Ascending aorta (tissue), 2 donors: ENCODE data around the gene AUTS2. TPM values are rescaled to one million over a fixed set of nuclear protein-coding genes. Genes with fewer than 3 reads are reported as not detected.

Experiments used
- DNase-seq, 2 donors: peaks; one replicate each; pipeline ENCODE4 v3.0.0-alpha.2; 2019; ENCODE audit warnings: low spot score in 2 of 2
- H3K27ac ChIP-seq, 2 donors: fragments of 200-600 bp; sonication (generic); one replicate each; pipeline ENCODE4 v1.5.1; 2016 to 2017; ENCODE audit warnings: mild to moderate bottlenecking in 1 of 2
- H3K27me3 ChIP-seq: fragments of 200-600 bp; sonication (generic); one replicate; pipeline ENCODE4 v1.5.1; 2017
- H3K36me3 ChIP-seq, 2 donors: fragments of 200-600 bp; sonication (generic); one replicate each; pipeline ENCODE4 v1.5.1; 2016
- H3K4me1 ChIP-seq, 2 donors: fragments of 200-600 bp; sonication (generic); one replicate each; pipeline ENCODE4 v1.5.1; 2016 to 2017; ENCODE audit warnings: mild to moderate bottlenecking in 1 of 2
- H3K4me3 ChIP-seq, 2 donors: fragments of 200-600 bp; sonication (generic); one replicate each; pipeline ENCODE4 v1.5.1; 2016 to 2017; ENCODE audit warnings: mild to moderate bottlenecking in 1 of 2
- H3K9me3 ChIP-seq, 2 donors: fragments of 200-600 bp; sonication (generic); one replicate each; pipeline ENCODE4 v1.5.1; 2016
- intact Hi-C: fragments of 100-400 bp; cut with DNase I; formaldehyde crosslinking; loops from one replicate; pipeline ENCODE4 v1.15.1; 2023
- total RNA-seq: library from RNA; depleted of rRNA; stranded (reverse); fragments of >200 nt; gene quantifications from one replicate; pipeline ENCODE4 v1.1.0, GENCODE V29; 2016
- TF ChIP-seq, protein P1 (sequence below), 3 experiments: fragments of 200-600 bp in 2 of 3; fragments of 450-650 bp in 1 of 3; sonication (generic) in 2 of 3; IDR thresholded peaks; one replicate each; pipeline ENCODE4 v1.5.1; 2016 to 2019; ENCODE audit warnings: antibody characterized with exemption in 3 of 3, mild to moderate bottlenecking in 1 of 3, moderate library complexity in 1 of 3

Gene AUTS2
- total RNA-seq, 1 donor from 2014 or later = 90.4 TPM

DNA sequence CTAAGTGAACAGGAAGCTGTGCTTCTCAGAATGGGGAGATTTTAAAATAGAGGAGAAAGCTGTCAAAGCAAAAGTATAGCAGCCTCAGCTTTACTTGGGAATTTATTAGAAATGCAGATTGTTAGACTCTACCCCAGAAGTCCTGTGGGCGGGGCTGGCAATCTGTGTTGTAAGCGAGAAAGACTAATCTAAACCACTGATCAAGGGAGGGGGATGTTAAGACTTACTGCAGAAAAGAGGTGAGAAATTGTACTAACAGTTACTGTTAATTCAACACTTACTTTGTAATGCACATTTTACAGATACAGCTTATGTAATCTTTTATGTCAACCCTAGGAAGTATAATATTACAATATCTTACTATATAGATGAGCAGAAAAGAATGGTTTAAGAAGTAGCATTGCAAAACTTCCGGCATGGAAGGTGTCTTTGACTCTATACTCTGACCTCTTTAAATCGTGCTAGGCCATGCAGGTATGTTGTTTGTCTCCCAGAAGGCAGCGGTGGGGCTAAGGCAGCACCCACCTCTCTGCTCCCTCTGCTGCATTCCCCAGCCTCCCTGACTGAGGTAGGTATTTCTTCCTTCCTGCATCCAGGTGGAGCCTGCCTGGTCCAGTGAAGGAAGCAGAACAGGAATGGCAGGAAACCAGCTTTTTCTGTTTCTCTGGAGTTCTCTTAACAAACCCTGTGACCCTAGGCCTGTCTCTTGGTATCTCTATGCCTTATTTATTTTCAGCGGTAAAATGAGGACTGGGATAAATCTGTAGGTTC, 462.2 kb downstream of the AUTS2 start:
- H3K9me3 ChIP-seq = no peaks in the 10 kb centered on the region
- no peak for DNase-seq
- no peaks in the 10 kb centered on the region for H3K27me3 ChIP-seq
- H3K4me3 ChIP-seq = no peak overlapping the region
- TF ChIP-seq, protein P1, sequence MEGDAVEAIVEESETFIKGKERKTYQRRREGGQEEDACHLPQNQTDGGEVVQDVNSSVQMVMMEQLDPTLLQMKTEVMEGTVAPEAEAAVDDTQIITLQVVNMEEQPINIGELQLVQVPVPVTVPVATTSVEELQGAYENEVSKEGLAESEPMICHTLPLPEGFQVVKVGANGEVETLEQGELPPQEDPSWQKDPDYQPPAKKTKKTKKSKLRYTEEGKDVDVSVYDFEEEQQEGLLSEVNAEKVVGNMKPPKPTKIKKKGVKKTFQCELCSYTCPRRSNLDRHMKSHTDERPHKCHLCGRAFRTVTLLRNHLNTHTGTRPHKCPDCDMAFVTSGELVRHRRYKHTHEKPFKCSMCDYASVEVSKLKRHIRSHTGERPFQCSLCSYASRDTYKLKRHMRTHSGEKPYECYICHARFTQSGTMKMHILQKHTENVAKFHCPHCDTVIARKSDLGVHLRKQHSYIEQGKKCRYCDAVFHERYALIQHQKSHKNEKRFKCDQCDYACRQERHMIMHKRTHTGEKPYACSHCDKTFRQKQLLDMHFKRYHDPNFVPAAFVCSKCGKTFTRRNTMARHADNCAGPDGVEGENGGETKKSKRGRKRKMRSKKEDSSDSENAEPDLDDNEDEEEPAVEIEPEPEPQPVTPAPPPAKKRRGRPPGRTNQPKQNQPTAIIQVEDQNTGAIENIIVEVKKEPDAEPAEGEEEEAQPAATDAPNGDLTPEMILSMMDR (IDR thresholded peaks at IDR 0.05) = no peak
- H3K36me3 ChIP-seq = no peaks in the 10 kb centered on the region
- no peak overlapping the region for H3K27ac ChIP-seq
- intact Hi-C loops = no loop called here
- H3K4me1 ChIP-seq = no peaks in the 10 kb centered on the region

DNA sequence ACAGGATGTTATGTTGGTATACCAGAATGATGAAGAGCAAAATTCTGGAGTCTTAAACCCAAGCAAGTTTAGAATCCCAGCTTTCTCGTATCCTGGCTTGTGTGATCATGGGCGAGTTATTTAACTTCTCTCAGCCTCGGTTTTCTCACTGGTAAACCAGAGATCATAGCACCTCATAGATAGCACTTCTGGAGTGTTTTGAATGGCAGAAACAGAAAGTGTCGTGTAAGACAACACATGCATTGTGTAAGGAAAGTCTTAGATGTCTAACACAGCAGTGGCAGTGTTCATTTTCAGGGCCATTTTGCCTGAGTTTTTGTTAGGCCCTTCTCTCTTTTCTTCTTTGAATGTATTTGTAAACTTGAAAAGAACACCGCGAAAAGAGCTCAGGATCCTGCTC, 465.1 kb downstream of the AUTS2 start:
- no peaks in the 10 kb centered on the region for H3K36me3 ChIP-seq
- TF ChIP-seq, protein P1 (IDR thresholded peaks at IDR 0.05) = no peak
- no peaks in the 10 kb centered on the region for H3K9me3 ChIP-seq
- no peak overlapping the region for H3K27ac ChIP-seq
- H3K4me3 ChIP-seq = no peak overlapping the region
- intact Hi-C loops = no loop called here
- H3K4me1 ChIP-seq = no peaks in the 10 kb centered on the region
- DNase-seq = no peak
- no peaks in the 10 kb centered on the region for H3K27me3 ChIP-seq

- no peak for DNase-seq
- Histone ChIP-seq H3K36me3 (no peaks in the 10 kb centered on the region), H3K27me3 (no peaks in the 10 kb centered on the region), H3K9me3 (no peaks in the 10 kb centered on the region), H3K27ac (no peak overlapping the region), H3K4me1 (no peaks in the 10 kb centered on the region), H3K4me3 (no peak overlapping the region)
- intact Hi-C loops = no loop called here
- TF ChIP-seq, protein P1 (IDR thresholded peaks at IDR 0.05) = no peak
These were observed 465.7 kb downstream of the AUTS2 start for GRCh38 chr7:70063927-70064326.

- Histone ChIP-seq H3K9me3 (no peaks in the 10 kb centered on the region), H3K4me1 (no peaks in the 10 kb centered on the region), H3K27ac (no peak overlapping the region), H3K4me3 (no peak overlapping the region), H3K36me3 (no peaks in the 10 kb centered on the region), H3K27me3 (no peaks in the 10 kb centered on the region)
- no peak for DNase-seq
- TF ChIP-seq, protein P1 (IDR thresholded peaks at IDR 0.05) = no peak
- intact Hi-C loops = no loop called here
These were observed 468.6 kb downstream of the AUTS2 start for GRCh38 chr7:70066844-70067243.

- no peak overlapping the region for H3K27ac ChIP-seq
- intact Hi-C loops = no loop called here
- no peaks in the 10 kb centered on the region for H3K27me3 ChIP-seq
- H3K4me3 ChIP-seq = no peak overlapping the region
- no peaks in the 10 kb centered on the region for H3K9me3 ChIP-seq
- DNase-seq = no peak
- TF ChIP-seq, protein P1 (IDR thresholded peaks at IDR 0.05) = no peak
- H3K36me3 ChIP-seq = no peaks in the 10 kb centered on the region
- H3K4me1 ChIP-seq = no peaks in the 10 kb centered on the region
These were observed 470.3 kb downstream of the AUTS2 start for GRCh38 chr7:70068531-70068930.
